ENCODE measurements around the gene RIN3.

DNA sequence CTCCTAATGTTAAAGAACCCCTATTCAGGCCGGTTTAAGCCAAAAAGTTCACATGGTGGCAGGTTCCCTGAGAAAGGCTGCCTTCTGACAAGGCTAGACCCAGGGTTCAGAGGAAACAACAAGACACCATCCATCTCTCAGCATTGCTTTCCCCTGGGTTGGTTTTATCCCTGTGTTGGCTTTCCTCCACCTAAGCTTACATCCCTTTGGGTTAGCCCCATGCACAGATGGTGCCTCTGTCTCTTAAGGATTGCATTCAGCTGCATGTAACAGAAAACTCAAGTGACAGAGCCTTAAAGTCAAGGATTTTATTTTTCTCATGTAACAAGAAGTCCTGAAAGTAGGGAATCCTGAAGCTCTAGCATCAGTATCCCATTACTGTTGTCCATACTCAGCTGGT, 42.8 kb upstream of the RIN3 start:
- TF ChIP-seq, protein P1, sequence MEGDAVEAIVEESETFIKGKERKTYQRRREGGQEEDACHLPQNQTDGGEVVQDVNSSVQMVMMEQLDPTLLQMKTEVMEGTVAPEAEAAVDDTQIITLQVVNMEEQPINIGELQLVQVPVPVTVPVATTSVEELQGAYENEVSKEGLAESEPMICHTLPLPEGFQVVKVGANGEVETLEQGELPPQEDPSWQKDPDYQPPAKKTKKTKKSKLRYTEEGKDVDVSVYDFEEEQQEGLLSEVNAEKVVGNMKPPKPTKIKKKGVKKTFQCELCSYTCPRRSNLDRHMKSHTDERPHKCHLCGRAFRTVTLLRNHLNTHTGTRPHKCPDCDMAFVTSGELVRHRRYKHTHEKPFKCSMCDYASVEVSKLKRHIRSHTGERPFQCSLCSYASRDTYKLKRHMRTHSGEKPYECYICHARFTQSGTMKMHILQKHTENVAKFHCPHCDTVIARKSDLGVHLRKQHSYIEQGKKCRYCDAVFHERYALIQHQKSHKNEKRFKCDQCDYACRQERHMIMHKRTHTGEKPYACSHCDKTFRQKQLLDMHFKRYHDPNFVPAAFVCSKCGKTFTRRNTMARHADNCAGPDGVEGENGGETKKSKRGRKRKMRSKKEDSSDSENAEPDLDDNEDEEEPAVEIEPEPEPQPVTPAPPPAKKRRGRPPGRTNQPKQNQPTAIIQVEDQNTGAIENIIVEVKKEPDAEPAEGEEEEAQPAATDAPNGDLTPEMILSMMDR (IDR thresholded peaks at IDR 0.05): no peak
- TF ChIP-seq ZFX (IDR thresholded peaks at IDR 0.05; ENCODE audit: borderline replicate concordance): no peak
